OCI-M1 (cell line): Measurements from ENCODE around the gene IPO11.
A peak's percentile ranks its signal among the peaks of the same experiment; 100 is the strongest.

Source experiments
- DNase-seq: peaks from one replicate; lab custom pipeline; 2025; lab: John Stamatoyannopoulos, UW

The IPO11 gene

GRCh38 chr5:62572918-62573514, 160.5 kb downstream of the IPO11 start:
- DNase-seq: no peak

DNA sequence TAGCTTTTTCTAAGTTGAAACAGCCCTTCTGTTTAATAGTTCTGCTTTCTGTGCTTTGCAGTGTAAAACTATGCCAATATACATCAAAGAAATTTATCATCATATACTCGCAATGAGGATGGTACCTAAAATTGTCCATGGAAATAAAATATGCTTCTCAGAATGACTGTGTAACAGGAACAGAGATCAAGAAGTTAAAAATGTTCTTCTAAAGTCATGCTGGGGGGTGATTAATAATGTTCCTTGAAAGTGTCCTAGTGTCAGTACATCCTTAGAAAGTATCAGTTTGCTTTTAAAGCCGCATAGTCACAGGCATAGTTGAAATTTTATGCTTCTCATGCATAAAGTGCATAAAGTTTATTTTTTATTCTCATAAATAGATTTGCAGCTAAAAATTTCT, 162.0 kb downstream of the IPO11 start:
- no peak for DNase-seq

GRCh38 chr5:62575066-62575465, 162.5 kb downstream of the IPO11 start:
- DNase-seq: no peak

GRCh38 chr5:62575489-62575888, 162.9 kb downstream of the IPO11 start:
- peak; percentile 31 for DNase-seq

GRCh38 chr5:62576570-62577170, 164.1 kb downstream of the IPO11 start:
- no peak for DNase-seq

GRCh38 chr5:62577488-62577887, 164.9 kb downstream of the IPO11 start:
- DNase-seq: no peak

- DNase-seq: peak; percentile 40
Measured at GRCh38 chr5:62578540-62578939, 166.0 kb downstream of the IPO11 start, which contains the start of gene LRRC70. TSS of gene LRRC70 (plus strand) at chr5:62578819. CDS start at chr5:62579439, 620 bp downstream.

DNA sequence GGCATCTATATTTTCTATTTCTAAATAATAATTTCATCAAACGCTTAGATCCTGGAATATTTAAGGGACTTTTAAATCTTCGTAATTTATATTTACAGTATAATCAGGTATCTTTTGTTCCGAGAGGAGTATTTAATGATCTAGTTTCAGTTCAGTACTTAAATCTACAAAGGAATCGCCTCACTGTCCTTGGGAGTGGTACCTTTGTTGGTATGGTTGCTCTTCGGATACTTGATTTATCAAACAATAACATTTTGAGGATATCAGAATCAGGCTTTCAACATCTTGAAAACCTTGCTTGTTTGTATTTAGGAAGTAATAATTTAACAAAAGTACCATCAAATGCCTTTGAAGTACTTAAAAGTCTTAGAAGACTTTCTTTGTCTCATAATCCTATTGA, 167.2 kb downstream of the IPO11 start:
- no peak for DNase-seq

GRCh38 chr5:62581836-62582597, 169.5 kb downstream of the IPO11 start:
- DNase-seq: no peak

DNA sequence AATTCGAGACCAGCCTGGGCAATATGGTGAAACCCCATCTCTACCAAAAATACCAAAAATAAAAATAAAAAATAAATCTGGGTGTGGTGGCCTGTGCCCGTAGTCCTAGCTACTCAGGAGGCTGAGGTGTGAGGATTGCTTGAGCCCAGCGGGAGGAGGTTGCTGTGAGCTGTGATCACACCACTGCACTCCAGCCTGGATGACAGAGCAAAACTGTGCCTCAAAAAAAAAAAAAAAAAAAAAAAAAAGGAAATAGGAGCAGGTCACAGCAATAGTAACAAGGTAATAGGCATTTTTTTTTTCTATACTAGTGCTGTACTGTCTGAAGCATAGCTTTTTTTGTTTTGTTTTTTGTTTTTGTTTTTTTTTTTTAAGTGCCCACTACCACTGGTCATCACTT, 171.8 kb downstream of the IPO11 start:
- DNase-seq: peak; percentile 38

GRCh38 chr5:62585306-62585705, 172.7 kb downstream of the IPO11 start:
- DNase-seq: no peak

GRCh38 chr5:62585751-62586150, 173.2 kb downstream of the IPO11 start:
- DNase-seq: peak; percentile 58

GRCh38 chr5:62587737-62588136, 175.2 kb downstream of the IPO11 start:
- no peak for DNase-seq

DNA sequence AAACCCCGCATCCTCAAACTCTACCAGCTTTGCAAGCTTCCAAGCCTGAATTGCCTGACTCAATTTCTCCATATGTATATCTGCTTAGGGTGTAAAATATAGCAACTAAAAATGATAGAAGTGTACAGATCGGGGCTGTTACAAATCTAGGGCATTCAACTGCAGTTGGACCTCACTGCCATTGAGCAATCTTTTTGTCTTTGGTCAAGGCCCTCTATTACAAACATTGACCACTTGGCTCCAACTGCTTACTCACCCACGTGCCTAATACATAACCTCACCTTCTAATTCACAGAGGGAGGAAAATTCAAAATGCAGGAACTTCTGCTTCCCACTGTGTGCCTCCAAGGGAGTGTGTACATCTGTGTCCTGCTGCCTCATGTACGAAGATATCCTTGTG, 176.1 kb downstream of the IPO11 start:
- DNase-seq: no peak

GRCh38 chr5:62589504-62589903, 176.9 kb downstream of the IPO11 start:
- DNase-seq: peak; percentile 19

GRCh38 chr5:62590387-62590786, 177.8 kb downstream of the IPO11 start:
- no peak for DNase-seq

GRCh38 chr5:62592558-62592957, 180.0 kb downstream of the IPO11 start:
- DNase-seq: no peak

DNA sequence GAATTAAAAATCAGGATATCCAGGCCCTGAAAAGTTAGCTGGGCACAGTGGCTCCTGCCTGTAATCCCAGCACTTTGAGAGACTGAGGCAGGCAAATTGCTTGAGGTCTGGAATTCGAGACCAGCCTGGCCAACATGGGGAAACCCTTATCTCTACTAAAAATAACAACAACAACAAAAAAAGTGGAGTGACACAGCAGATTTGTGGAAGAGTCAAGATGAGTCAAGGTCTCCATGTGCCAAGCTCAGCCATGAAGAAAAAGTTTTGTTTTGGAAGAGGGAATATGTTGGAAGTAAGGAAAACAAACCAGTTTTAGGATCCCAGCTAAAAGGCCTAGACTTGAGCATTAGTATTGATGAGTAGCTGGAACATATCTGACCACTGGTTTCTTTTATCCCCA, 180.8 kb downstream of the IPO11 start:
- DNase-seq: peak; percentile 35

DNA sequence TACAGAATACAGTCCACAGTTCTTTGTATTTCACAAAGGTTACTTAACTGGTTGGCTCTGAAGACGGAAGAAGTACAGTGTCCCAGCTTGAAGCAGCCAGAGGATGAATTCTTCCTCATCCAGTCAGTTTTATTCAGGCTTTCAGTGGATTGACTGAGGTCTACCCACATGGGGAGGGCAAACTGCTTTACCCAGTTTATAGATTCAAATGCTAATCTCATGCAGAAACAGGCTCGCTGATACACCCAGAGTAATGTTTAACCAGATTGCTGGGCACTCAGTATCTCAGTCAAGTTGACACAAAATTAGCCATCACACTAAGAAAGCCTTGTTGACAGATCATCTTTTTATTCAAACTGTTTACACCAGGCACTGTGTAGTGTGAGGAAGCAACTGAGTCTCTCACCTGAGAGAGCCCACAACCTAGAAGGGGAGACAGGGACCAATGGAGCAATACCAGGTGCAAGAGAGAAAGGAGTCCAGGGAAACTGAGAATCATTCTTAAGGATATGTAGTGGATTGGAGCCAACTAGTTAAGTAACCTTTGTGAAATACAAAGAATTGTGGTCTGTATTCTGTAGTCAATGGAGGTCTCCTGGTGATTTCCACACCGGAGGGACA, 181.9 kb downstream of the IPO11 start:
- DNase-seq: no peak

GRCh38 chr5:62596096-62596495, 183.5 kb downstream of the IPO11 start:
- DNase-seq: no peak

DNA sequence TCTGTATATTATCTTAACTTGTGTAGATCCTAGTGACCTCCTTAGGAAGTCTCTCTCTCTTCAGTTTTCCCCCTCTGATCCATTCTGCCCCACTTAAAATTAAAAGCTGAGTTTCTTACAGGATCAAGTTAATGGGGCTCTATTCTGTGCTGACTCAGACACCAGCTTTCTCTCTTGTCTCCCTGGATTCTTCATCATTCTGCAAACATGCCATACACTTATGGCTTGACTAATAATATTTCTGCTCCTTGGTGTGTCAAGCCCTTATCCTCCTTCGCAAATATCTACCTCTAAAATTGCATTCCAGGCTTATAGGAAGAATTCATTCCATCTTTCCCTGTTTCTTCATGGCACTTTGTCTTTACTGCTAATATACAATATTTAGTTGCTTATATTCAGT, 184.1 kb downstream of the IPO11 start:
- DNase-seq: no peak

DNA sequence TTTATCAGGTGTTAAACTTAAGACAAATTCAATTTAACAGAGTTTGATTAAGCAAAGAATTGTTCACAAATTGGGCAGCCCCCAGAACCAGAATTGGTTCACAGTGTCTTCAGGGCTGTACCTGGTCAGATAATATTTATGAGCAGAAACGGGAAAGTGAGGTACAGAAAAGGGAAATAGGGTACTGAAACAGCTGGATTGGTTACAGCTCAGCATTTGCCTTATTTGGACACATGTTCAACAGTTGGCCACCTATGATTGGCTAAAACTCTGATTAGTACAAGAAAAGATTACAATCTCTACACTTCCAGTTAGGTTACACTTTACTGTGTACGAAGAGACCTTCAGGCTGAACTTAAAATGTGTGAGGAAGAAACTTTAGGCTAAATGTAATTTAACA, 184.8 kb downstream of the IPO11 start:
- no peak for DNase-seq
